WI38 (cell line): ENCODE measurements around the gene HES1.

Source experiments
- H3K4me3 ChIP-seq: 2 replicates; pipeline ENCODE4 v1.5.1; 2011; ENCODE audit warnings: low read depth, mild to moderate bottlenecking, control low read depth, low read length
- TF ChIP-seq, protein P1 (sequence below): IDR thresholded peaks from 2 replicates; pipeline ENCODE4 v1.5.1; 2012; ENCODE audit warnings: low read depth, mild to moderate bottlenecking, control low read depth, low read length

Gene HES1

DNA sequence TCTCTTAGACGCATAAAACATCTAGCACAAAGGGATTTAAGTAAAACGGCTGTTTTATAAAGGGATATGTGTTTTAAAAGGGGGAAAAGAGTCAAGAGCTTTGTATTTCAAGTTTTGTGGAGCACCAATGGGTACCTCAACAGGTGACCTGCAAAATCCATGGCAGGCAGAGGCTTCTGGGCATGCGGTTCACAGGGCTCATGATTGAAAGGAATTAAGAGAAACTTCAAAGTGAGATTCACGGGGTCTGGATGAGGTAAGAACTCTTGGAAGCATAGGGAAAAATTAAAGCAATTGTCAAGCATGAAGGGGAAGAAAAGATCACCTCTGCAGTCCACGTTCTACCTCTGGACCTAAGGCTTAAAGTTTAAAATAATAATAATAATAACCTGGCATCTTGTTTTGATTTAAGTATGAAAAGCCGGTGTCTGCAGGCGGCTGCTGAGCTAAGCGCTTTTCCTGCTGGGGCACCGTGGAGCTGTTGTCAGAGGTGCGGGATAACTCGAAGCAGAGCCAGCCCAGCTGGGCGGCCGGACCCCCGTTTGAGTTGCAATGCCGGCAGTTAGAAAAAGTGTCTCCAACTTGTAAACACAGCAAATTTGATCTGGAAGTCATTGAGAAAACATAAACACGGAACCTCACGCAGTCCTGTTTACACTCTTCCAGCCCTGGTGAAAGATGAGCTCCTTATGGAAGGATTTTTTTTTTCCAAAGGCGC is 40.5 kb downstream of the HES1 start:
- TF ChIP-seq, protein P1, sequence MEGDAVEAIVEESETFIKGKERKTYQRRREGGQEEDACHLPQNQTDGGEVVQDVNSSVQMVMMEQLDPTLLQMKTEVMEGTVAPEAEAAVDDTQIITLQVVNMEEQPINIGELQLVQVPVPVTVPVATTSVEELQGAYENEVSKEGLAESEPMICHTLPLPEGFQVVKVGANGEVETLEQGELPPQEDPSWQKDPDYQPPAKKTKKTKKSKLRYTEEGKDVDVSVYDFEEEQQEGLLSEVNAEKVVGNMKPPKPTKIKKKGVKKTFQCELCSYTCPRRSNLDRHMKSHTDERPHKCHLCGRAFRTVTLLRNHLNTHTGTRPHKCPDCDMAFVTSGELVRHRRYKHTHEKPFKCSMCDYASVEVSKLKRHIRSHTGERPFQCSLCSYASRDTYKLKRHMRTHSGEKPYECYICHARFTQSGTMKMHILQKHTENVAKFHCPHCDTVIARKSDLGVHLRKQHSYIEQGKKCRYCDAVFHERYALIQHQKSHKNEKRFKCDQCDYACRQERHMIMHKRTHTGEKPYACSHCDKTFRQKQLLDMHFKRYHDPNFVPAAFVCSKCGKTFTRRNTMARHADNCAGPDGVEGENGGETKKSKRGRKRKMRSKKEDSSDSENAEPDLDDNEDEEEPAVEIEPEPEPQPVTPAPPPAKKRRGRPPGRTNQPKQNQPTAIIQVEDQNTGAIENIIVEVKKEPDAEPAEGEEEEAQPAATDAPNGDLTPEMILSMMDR, result no peak
- H3K4me3 ChIP-seq, result no peak overlapping the region

DNA sequence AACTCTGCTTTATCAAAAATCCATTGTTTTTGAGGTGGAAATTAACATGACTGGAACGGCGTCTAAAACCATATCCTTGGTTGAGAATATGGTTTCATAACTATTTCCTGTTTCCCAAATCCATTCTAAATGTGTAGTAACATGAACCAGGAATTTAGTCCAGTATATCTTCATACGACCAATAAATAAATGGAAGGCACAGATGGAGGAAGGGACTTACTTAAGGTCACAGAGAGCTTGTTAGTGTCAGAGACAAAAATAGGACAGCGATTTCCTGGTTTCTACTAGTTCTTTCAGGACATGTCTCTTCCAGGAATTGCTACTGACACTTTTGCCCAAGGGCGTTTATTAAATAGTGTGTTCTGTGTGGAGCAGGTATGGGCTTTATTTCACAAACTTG is 41.2 kb downstream of the HES1 start:
- TF ChIP-seq, protein P1, result no peak
- H3K4me3 ChIP-seq, result no peak overlapping the region

DNA sequence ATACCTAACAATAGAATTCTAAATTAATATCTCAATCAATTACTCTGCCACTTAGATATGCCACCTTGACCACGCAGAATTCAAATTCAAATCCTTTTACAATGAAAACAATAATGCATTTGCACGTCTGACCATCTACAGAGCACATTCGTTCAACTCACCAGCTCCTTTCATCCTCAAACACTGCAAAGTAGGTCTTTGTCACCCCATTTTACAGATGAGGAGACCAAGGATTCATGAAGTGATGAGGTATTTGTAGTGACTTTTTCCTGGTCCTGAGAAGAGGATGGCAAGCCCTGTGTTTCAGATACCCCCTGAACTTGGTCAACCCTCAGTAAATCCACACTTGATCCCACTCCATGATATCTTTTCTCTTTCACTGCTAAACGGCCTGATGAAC is 42.2 kb downstream of the HES1 start:
- no peak overlapping the region for H3K4me3 ChIP-seq
- TF ChIP-seq, protein P1, result no peak

DNA sequence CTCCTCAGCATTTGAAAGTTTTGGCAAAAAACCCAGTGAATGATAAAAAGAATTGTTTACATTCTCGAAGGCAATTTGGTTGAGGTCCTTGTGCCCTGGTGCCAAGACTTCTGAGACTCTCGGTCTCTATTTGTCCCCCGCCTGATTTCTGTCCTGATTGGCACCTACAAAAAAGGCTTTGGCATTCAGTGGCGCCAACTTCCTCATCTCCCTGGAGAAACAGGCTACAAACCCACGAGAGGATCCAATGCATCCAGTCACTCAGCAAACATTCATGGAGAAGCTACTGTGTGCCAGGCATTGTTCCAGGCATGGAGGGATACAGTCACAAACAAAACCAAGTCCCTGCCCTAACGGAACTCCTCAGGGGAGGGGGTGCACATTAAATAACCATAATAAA is 42.7 kb downstream of the HES1 start:
- no peak overlapping the region for H3K4me3 ChIP-seq
- TF ChIP-seq, protein P1, result no peak

DNA sequence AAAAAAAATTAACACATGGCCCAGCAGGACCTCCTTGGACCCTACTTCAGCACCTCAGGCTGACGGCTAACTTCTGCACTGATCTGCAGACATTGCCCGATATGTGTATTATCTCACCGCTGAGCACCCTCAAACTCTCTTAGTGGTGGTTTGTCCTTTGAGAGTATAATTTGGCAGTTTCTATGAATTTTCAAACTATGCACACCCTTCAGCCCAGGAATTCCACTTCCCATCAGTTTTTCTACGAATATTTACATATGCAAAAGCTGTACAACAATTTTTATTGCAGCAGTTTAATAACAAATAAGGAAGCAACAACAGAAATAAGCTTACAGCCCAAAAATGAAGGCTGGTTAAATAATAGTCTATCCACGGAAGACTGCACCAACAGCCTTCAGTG is 44.6 kb downstream of the HES1 start:
- TF ChIP-seq, protein P1, result no peak
- no peak overlapping the region for H3K4me3 ChIP-seq

DNA sequence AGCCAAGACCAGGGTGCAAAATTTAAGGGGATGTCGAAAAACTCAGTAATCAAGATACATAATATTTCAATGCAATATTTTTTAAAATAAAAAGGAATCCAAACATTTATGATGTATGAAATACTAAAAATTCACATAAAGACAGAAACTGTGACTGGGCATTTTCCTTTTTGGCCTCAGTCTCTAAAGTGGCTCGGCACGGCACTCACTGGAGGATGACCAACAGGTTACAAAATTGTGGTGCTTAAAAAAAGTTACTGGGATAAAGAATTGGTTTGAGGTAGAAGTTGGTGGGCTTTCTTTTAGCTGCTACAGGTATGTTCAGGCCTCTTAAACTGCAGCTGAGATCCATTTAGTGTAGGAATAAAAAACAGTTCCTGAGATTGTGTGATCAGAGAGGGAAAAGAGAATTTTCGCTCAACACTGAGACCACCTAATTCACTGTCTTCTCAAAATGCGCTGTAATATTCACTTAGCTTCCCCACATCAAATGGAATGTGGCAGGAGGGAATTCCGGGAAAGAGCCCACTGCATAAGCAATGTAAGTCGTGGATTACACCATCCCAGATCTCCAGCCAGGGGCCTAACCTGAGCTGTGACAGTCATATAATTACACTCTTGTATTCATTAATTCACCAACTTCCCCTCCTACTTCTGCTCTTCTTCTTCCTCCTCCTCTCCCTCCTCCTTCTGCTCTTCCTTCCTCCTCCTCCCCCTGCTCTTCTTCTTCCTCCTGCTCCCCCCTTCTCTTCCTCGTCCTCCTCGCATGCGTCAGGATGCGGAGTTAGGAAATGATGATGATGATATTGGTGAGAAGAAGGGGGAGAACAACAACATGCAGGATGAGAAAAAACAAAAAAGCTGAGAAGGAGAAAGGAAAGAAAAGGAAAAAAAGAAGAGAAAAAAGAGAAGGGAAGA is 45.9 kb downstream of the HES1 start:
- H3K4me3 ChIP-seq, result no peak overlapping the region
- TF ChIP-seq, protein P1, result no peak

DNA sequence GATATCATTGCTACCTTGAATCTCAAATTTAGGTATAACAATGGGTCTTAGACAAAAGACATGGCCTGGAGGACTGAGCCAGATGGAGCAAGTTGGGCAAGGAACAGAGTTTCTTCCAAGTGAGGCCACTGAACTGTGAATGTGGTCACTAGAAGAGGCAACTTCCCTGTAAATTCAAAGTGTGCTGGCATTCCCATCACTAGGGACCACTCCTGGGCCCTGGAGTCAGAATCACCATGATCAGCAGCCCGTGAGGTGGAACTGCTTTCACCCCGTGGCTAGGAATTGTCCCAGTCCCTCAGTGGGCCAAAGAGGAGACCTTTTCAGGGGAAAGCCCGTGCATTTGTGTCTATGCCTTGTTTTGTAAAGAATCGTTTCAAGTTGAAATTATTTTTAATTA is 47.3 kb downstream of the HES1 start:
- no peak overlapping the region for H3K4me3 ChIP-seq
- TF ChIP-seq, protein P1, result no peak
